OCI-LY3 (cell line): ENCODE results near the gene GUCY1A2.

ENCODE experiments used
- H2AFZ ChIP-seq: fragments of 200-600, 300-600 bp; shearing (Covaris generic); 2 replicates; pipeline ENCODE4 v1.6.0; 2014; ENCODE audit warnings: antibody characterized with exemption, low read depth, low read length
- H3K27ac ChIP-seq: fragments of 200-600, 300-600 bp; sonication (generic); 2 replicates; pipeline ENCODE4 v1.5.1; 2014; ENCODE audit warnings: mild to moderate bottlenecking, low read length, moderate library complexity, mixed read lengths
- H3K27me3 ChIP-seq: fragments of 200-600, 300-600 bp; sonication (generic); 2 replicates; pipeline ENCODE4 v1.6.1; 2014; ENCODE audit warnings: low read depth, low read length, mixed read lengths
- H3K36me3 ChIP-seq: fragments of 200-600, 300-600 bp; sonication (generic); replicated peaks from 2 replicates; pipeline ENCODE3; 2014; ENCODE audit warnings: low read depth, low read length, mixed read lengths
- H3K4me1 ChIP-seq: fragments of 300-600, 200-600 bp; sonication (generic); 2 replicates; pipeline ENCODE4 v1.6.1; 2014; ENCODE audit warnings: low read length, mixed read lengths
- H3K4me2 ChIP-seq: fragments of 200-600, 300-600 bp; sonication (generic); 2 replicates; pipeline ENCODE4 v1.6.1; 2014; ENCODE audit warnings: low read length, mixed read lengths
- H3K4me3 ChIP-seq: fragments of 300-600, 200-600 bp; sonication (generic); 2 replicates; pipeline ENCODE4 v1.5.1; 2014; ENCODE audit warnings: antibody characterized with exemption, mild to moderate bottlenecking, low read length, moderate library complexity
- H3K79me2 ChIP-seq: fragments of 300-600, 200-600 bp; shearing (Covaris generic); 2 replicates; pipeline ENCODE4 v1.6.1; 2014; ENCODE audit warnings: mild to moderate bottlenecking, low read length, mixed read lengths
- H3K9ac ChIP-seq: fragments of 300-600, 200-600 bp; shearing (Covaris generic); 2 replicates; pipeline ENCODE4 v1.6.0; 2014; ENCODE audit warnings: mild to moderate bottlenecking, low read length, moderate library complexity
- H3K9me3 ChIP-seq: fragments of 200-600, 300-600 bp; shearing (Covaris generic); 2 replicates; pipeline ENCODE4 v1.6.1; 2014; ENCODE audit warnings: low read length, mixed read lengths; ENCODE audit not compliant: insufficient read depth
- H4K20me1 ChIP-seq: fragments of 200-600, 300-600 bp; sonication (generic); 2 replicates; pipeline ENCODE4 v1.6.1; 2016; ENCODE audit warnings: low read length, mixed read lengths; ENCODE audit not compliant: insufficient read depth
- EZH2phosphoT487 ChIP-seq: fragments of 200-600 bp; shearing (Covaris generic); IDR thresholded peaks from 2 replicates; pipeline ENCODE4 v1.6.1; 2018; ENCODE audit warnings: antibody characterized with exemption, mixed run types, low read depth
- TF ChIP-seq, protein P1 (sequence below): fragments of 200-600, 300-600 bp; sonication (generic); IDR thresholded peaks from 2 replicates; pipeline ENCODE4 v1.5.1; 2014; ENCODE audit warnings: antibody characterized with exemption, low read length, low read depth

Gene GUCY1A2

DNA sequence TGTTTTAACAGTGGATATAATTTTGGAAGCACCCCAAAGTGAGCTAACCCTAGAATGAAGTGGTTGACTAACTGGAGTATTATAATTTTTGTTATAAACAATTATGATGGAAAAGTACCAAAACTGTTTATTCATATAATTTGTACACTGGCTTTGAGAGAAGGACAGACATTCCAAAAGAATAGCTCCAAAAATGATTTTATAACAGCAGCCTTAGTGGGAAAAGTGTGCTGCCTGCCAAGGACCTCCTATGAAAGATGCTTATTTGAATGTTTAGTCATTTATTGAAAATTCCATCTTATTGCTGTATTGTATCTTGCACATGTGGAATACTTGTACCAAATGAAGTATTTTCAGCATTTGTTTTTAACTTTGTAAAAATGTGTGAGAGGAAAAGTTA, 169.8 kb downstream of the GUCY1A2 start:
- H2AFZ ChIP-seq: no peak overlapping the region
- no peak for TF ChIP-seq EZH2phosphoT487
- TF ChIP-seq, protein P1, sequence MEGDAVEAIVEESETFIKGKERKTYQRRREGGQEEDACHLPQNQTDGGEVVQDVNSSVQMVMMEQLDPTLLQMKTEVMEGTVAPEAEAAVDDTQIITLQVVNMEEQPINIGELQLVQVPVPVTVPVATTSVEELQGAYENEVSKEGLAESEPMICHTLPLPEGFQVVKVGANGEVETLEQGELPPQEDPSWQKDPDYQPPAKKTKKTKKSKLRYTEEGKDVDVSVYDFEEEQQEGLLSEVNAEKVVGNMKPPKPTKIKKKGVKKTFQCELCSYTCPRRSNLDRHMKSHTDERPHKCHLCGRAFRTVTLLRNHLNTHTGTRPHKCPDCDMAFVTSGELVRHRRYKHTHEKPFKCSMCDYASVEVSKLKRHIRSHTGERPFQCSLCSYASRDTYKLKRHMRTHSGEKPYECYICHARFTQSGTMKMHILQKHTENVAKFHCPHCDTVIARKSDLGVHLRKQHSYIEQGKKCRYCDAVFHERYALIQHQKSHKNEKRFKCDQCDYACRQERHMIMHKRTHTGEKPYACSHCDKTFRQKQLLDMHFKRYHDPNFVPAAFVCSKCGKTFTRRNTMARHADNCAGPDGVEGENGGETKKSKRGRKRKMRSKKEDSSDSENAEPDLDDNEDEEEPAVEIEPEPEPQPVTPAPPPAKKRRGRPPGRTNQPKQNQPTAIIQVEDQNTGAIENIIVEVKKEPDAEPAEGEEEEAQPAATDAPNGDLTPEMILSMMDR: no peak
- no peaks in the 10 kb centered on the region for H3K79me2 ChIP-seq
- H3K4me1 ChIP-seq: no peaks in the 10 kb centered on the region
- no peak overlapping the region for H3K27ac ChIP-seq
- no peak overlapping the region for H3K4me2 ChIP-seq
- H4K20me1 ChIP-seq: no peaks in the 10 kb centered on the region
- H3K36me3 ChIP-seq: no peaks in the 10 kb centered on the region
- no peak overlapping the region for H3K4me3 ChIP-seq
- no peaks in the 10 kb centered on the region for H3K27me3 ChIP-seq
- H3K9ac ChIP-seq: no peak overlapping the region
- H3K9me3 ChIP-seq: no peaks in the 10 kb centered on the region

DNA sequence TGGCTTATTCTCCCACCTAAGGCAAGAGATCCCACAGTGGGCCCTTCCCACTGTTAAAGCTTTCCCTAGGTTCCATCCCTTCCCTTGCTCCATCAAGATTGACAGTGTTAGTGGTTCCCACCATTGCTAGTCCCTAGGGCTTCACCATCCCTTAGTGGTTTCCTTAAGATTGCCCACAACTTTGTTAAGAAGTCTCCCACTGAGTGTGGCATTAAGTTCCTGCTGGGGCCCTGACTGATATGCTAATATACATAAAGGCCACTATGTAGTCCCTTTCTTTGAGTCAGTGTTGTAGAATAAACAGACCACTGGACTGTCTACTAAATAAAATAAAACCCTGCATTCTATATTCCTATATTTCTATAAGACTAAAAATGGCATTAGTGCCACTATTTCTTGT, 176.1 kb downstream of the GUCY1A2 start:
- Histone ChIP-seq H3K4me1 (no peaks in the 10 kb centered on the region), H3K9me3 (no peaks in the 10 kb centered on the region), H2AFZ (no peak overlapping the region), H3K9ac (no peak overlapping the region), H3K4me2 (no peak overlapping the region), H3K27me3 (no peaks in the 10 kb centered on the region), H3K27ac (no peak overlapping the region), H3K79me2 (no peaks in the 10 kb centered on the region), H3K4me3 (no peak overlapping the region), H4K20me1 (no peaks in the 10 kb centered on the region), H3K36me3 (no peaks in the 10 kb centered on the region)
- TF ChIP-seq, protein P1: no peak
- no peak for TF ChIP-seq EZH2phosphoT487

DNA sequence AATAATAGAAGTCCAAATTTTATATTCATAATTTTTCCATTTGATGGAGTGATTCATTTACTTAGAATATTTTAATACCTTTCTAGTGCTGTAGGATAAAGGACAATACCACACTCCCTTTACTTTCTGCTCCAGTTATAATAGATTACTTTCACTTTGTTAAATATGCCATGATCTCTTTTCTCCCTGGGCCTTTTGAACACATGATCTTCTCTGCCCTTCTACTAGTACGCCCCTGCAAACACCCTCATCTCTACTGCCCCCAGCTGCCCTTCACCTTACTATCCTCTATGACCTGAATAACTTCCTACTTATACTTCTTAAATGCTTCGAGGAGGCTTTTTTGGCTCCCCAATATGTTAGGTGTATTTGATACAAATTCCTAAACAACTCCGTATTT, 177.3 kb downstream of the GUCY1A2 start:
- no peak overlapping the region for H2AFZ ChIP-seq
- no peak overlapping the region for H3K9ac ChIP-seq

DNA sequence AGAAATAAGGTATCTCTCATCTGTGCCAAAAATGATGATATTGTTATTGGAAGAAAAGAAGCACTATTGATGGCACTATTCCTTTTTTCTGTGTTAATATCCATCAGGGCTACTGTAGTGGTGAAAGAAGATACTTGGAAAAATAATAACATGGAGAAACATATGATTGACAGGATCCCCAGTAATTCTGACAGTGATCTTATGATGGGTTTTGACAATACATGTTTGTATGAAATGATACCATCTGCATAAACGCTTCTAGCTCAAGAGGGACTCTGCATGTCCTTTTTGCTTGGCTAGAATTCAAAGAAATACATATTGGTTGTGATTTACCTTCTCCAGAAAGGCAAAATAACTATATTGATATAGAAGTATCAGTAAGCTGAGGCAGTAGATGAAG, 178.1 kb downstream of the GUCY1A2 start:
- Histone ChIP-seq H3K9ac (no peak overlapping the region), H2AFZ (no peak overlapping the region), H3K79me2 (no peaks in the 10 kb centered on the region), H3K4me1 (no peaks in the 10 kb centered on the region), H3K9me3 (no peaks in the 10 kb centered on the region), H3K4me2 (no peak overlapping the region), H3K36me3 (no peaks in the 10 kb centered on the region), H4K20me1 (no peaks in the 10 kb centered on the region), H3K27ac (no peak overlapping the region), H3K27me3 (no peaks in the 10 kb centered on the region), H3K4me3 (no peak overlapping the region)
- TF ChIP-seq, protein P1: no peak
- no peak for TF ChIP-seq EZH2phosphoT487

More for the DNA sequence above, 177.3 kb downstream of the GUCY1A2 start:
- no peaks in the 10 kb centered on the region for H3K9me3 ChIP-seq
- H3K27me3 ChIP-seq: no peaks in the 10 kb centered on the region
- no peaks in the 10 kb centered on the region for H3K36me3 ChIP-seq
- H3K4me3 ChIP-seq: no peak overlapping the region
- no peak overlapping the region for H3K27ac ChIP-seq
- no peaks in the 10 kb centered on the region for H3K79me2 ChIP-seq
- no peaks in the 10 kb centered on the region for H3K4me1 ChIP-seq
- H4K20me1 ChIP-seq: no peaks in the 10 kb centered on the region
- H3K4me2 ChIP-seq: no peak overlapping the region
- TF ChIP-seq EZH2phosphoT487: no peak
- TF ChIP-seq, protein P1: no peak
